Calu3 (cell line): ENCODE measurements around the gene HSPA1L. TPM values are rescaled to one million over a fixed set of nuclear protein-coding genes. Genes with fewer than 3 reads are reported as not detected.
"Not testable (repeated sequence)": the region's sequence is repeated elsewhere in the genome, so short reads cannot be mapped to it uniquely, and the experiment has no call there.

Experiments
- BruUV-seq: library from RNA; stranded (reverse); fragments of 400-500 nt; replicated peaks from 2 replicates; lab custom pipeline; 2021; lab: Mats Ljungman, UMichigan
- CTCF ChIA-PET: fragments of 300-600 bp; sonication (Branson Sonifier 250); formaldehyde crosslinking; loops from one replicate; lab custom pipeline; 2022; ENCODE audit warnings: antibody characterized with exemption; lab: Charles Lee
- DNase-seq: peaks from one replicate; pipeline ENCODE4 v3.0.0; 2022
- H3K27ac Mint-ChIP-seq: one replicate; pipeline ENCODE4 v1.8.0; 2022; ENCODE audit warnings: mixed read lengths; ENCODE audit not compliant: unreplicated experiment
- H3K27me3 Mint-ChIP-seq: one replicate; pipeline ENCODE4 v1.8.0; 2022; ENCODE audit warnings: mixed read lengths; ENCODE audit not compliant: unreplicated experiment
- H3K36me3 Mint-ChIP-seq: one replicate; pipeline ENCODE4 v1.8.0; 2022; ENCODE audit warnings: mild to moderate bottlenecking, moderate library complexity, mixed read lengths; ENCODE audit not compliant: insufficient read depth, unreplicated experiment
- H3K4me1 Mint-ChIP-seq: one replicate; pipeline ENCODE4 v1.8.0; 2022; ENCODE audit warnings: mild to moderate bottlenecking, low read depth, mixed read lengths; ENCODE audit not compliant: unreplicated experiment
- H3K4me3 Mint-ChIP-seq: one replicate; pipeline ENCODE4 v1.8.0; 2022; ENCODE audit warnings: mild to moderate bottlenecking, low read depth, moderate library complexity, mixed read lengths; ENCODE audit not compliant: unreplicated experiment
- H3K9me3 Mint-ChIP-seq: one replicate; pipeline ENCODE4 v1.8.0; 2022; ENCODE audit warnings: low read depth, mixed read lengths; ENCODE audit not compliant: unreplicated experiment
- CTCF ChIP-seq: fragments of 200-600 bp; IDR thresholded peaks from one replicate; pipeline ENCODE4 v1.8.0; 2022; ENCODE audit warnings: antibody characterized with exemption; ENCODE audit not compliant: unreplicated experiment
- intact Hi-C: fragments of 100-400 bp; cut with micrococcal nuclease; formaldehyde crosslinking; loops from one replicate; pipeline ENCODE4 v1.10.0; 2022; ENCODE audit not compliant: unreplicated experiment
- total RNA-seq: library from RNA; stranded (reverse); gene quantifications from 2 replicates; pipeline ENCODE4 v1.2.3, GENCODE V29; 2022

Gene HSPA1L
- total RNA-seq, 1 experiment from 2014 or later = 4.2 TPM

DNA sequence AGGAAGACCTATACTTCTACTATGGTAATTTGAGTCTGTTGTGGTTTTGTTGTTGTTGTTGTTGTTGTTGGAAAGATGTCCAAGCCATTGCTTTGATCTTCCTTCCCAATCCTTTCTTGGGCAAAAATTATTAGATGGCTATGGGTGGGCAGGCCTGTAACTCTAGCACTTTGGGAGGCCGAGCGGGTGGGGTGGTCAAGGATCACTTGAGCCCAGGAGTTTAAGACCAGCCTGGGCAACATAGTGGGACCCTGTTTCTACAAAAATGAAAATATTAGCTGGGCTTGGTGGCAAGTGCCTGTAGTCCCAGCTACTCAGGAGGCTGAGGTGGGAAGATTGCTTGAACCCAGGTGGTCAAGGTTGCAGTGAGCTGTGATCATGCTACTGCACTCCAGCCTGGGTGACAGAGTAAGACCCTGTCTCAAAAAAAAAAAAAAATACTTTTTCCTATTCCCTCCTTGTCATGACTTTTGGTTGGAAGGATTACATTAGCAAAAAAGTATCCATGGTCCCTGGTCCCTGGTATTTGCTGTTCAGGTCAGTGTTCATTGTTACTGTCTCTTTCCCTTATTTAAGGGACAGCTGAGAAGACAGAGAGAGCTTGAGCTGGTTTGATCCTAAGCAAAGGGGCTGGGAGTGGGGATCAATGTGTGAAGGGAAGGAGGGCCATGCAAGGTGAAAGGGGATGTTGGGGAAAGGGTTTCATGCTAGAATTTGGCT, 35.8 kb upstream of the HSPA1L start:
- intact Hi-C loops = no loop called here
- H3K27me3 Mint-ChIP-seq = no peaks in the 10 kb centered on the region
- H3K4me1 Mint-ChIP-seq = peaks cover 12% of the 10 kb centered on the region
- no peak overlapping the region for H3K27ac Mint-ChIP-seq
- CTCF ChIA-PET = no interaction called here
- no TSS peak for BruUV-seq
- H3K36me3 Mint-ChIP-seq = peaks cover 15% of the 10 kb centered on the region
- DNase-seq = no peak
- H3K9me3 Mint-ChIP-seq = no peaks in the 10 kb centered on the region
- no peak overlapping the region for H3K4me3 Mint-ChIP-seq
- no peak for TF ChIP-seq CTCF

DNA sequence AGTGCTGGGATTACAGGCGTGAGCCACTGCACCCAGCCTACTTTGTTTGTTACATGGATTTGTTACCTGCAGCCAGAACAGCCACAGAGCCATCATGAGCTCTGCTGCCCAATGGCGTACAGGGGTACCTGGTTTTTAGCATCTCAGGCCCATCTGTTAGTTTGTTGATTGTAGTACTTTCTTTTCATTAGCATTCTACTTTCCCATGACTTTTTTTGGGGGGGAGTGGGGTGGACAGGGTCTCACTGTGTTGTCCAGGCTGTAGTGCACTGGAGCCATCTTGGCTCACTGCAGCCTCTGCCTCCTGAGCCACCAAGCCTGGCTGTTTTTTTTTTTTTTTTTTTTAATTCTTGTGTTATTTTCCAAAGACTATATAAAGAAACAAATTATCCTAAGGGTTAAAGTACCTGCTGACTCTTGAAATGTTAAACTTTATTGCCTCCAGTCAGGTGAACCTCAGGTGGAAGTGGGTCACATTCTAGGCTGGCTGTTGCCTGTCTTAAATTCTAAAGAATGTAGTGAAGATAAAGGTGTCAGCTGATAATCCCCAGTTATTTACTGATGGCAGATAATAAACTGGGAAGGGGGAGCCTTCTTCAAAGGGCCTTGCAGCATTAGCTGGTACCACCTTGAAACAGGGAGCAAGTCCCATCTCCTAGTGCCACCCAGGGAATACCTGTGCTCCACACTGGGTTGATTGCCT, 32.3 kb upstream of the HSPA1L start:
- CTCF ChIA-PET = interaction anchor here (0.7 kb wide), 1 partner anchor 17 kb away, joined by 4 read pairs; no protein-coding TSS in a partner anchor
- BruUV-seq = no TSS peak
- Mint-ChIP-seq H3K9me3 (no peaks in the 10 kb centered on the region), H3K36me3 (peaks cover 40% of the 10 kb centered on the region), H3K27ac (no peak overlapping the region), H3K4me1 (peaks cover 13% of the 10 kb centered on the region), H3K27me3 (no peaks in the 10 kb centered on the region), H3K4me3 (no peak overlapping the region)
- intact Hi-C loops = no loop called here
- no peak for TF ChIP-seq CTCF
- no peak for DNase-seq

- Mint-ChIP-seq H3K4me1 (peaks cover 6% of the 10 kb centered on the region), H3K9me3 (no peaks in the 10 kb centered on the region), H3K27me3 (no peaks in the 10 kb centered on the region), H3K36me3 (peaks cover 61% of the 10 kb centered on the region), H3K27ac (no peak overlapping the region), H3K4me3 (no peak overlapping the region)
- DNase-seq = no peak
- CTCF ChIA-PET = interaction anchor here (0.6 kb wide), 2 partner anchors 30 to 90 kb away, joined by 4 to 8 read pairs; no protein-coding TSS in a partner anchor
- intact Hi-C loops = no loop called here
- TF ChIP-seq CTCF = no peak
- BruUV-seq = no TSS peak
Measured at GRCh38 chr6:31844507-31844906, 29.4 kb upstream of the HSPA1L start.

DNA sequence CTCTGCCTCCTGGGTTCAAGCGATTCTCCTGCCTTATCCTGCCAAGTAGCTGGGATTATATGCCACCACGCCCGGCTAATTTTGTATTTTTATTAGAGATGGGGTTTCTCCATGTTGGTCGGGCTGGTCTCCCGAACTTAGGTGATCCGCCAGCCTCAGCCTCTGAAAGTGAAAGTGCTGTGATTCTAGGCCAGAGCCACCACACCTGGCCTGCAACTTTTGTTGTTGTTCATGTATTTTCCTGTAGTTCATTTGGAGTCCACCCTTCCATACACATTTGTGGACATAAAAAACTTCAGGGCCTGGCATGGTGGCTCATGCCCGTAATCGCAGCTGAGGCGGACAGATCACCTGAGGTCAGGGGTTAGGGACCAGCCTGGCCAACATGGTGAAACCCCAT, 27.0 kb upstream of the HSPA1L start:
- Mint-ChIP-seq H3K27me3 (no peaks in the 10 kb centered on the region), H3K36me3 (peaks cover 86% of the 10 kb centered on the region), H3K4me1 (peaks cover 22% of the 10 kb centered on the region), H3K4me3 (no peak overlapping the region), H3K27ac (no peak overlapping the region), H3K9me3 (no peaks in the 10 kb centered on the region)
- DNase-seq = no peak
- BruUV-seq = no TSS peak
- CTCF ChIA-PET = interaction anchor here (1.1 kb wide), 1 partner anchor 67 kb away, joined by 3 read pairs; no protein-coding TSS in a partner anchor
- TF ChIP-seq CTCF = no peak
- intact Hi-C loops = no loop called here

DNA sequence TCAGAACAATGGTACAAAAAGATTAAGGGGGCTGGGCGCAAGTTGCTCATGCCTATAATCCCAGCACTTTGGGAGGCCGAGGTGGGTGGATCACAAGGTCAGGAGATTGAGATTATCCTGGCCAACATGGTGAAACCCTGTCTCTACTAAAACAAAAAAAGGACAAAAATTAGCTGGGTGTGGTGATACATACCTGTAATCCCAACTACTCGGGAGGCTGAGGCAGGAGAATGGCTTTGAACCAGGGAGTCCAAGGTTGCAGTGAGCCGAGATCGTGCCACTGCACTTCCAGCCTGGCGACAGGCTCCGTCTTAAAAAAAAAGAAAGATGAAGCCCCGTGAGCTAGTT, 24.7 kb upstream of the HSPA1L start:
- H3K27me3 Mint-ChIP-seq, H3K9me3 Mint-ChIP-seq, intact Hi-C loops, H3K4me3 Mint-ChIP-seq, DNase-seq, BruUV-seq: not testable (repeated sequence)
- CTCF ChIA-PET = interaction anchor here (0.9 kb wide), 1 partner anchor 23 kb away, joined by 3 read pairs; the partner anchor contains the start of gene NEU1
- Mint-ChIP-seq H3K27ac (peak overlapping the region; percentile 33), H3K4me1 (peaks cover 36% of the 10 kb centered on the region), H3K36me3 (peaks cover 97% of the 10 kb centered on the region)
